ENCODE measurements around the gene OR2A7.
"Not testable (repeated sequence)": the region's sequence is repeated elsewhere in the genome, so short reads cannot be mapped to it uniquely, and the experiment has no call there.

DNA sequence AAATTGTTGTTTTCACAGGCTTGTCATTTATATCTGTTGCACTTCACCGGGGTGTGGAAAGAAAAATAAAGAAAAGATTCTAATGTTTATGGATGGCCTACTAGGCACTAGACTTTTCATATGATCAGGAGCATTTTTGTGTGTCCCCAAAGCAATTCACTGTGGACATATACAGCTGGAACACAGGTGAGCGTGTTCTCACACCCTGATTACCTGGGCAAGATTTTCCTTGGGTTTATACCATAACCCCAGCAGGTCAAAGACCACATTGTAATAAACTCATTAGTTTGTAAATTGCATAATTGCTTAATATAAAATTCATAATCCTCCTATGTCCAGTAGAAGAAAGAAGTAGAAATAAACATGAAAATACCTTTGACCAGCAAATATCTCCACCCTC, 46.6 kb upstream of the OR2A7 start:
- TF ChIP-seq POLR2A, CTCF, EP300, POLR2AphosphoS5 (IDR thresholded peaks at IDR 0.05): not testable (repeated sequence)

Measured in suprapubic skin (tissue), 4 donors.